Stimulated activated CD4-positive, alpha-beta T cell treated with anti-CD3 and anti-CD28 coated beads, Interleukin-2, amount 100 ng/mL, for 24 hours (primary cell): Measurements from ENCODE around the gene GAB3.
"Not testable (repeated sequence)": the region's sequence is repeated elsewhere in the genome, so short reads cannot be mapped to it uniquely, and the experiment has no call there.

Source experiments
- DNase-seq, 2 donors: peaks; one replicate each; pipeline ENCODE4 v3.0.0-alpha.2; 2020

GAB3 gene

DNA sequence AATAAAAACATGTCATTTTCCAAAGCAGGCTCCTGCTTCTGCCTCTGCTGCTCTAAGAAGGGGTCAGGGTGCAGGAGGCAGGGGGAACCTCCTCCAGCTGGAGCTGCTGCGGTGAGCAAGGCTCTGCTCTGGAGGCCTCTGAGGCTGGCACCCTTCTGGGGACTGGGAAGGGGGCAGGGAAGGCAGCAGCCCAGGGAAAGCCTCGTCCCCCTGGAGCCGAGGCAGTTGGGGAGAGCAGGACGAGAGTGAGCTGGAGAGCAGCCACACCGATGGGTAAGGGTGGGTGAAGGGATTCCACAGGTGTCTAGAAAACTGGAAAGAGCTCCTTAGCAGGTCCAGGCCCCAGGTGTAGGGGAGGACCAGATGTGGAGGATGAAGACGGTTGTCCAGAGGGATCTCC, 95.5 kb downstream of the GAB3 start:
- no peak for DNase-seq

DNA sequence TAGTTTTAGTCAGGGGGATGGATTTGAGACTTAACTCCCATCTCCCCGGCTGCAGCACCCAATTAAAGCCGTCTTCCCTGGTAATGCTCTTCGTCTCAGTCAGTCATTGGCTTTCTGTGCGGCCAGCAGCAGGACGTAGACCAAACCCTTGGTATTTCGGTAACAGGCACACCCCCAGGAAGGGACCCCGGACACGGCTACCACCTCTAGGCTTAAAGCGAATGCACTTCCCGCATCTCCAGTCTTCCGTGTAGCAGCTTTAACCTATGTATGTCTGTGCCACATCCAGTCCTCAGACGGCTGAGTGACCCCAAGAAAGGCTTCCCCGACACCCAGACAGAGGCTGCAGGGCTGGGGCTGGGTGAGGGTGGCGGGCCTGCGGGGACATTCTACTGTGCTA, 96.0 kb downstream of the GAB3 start:
- DNase-seq: no peak

DNA sequence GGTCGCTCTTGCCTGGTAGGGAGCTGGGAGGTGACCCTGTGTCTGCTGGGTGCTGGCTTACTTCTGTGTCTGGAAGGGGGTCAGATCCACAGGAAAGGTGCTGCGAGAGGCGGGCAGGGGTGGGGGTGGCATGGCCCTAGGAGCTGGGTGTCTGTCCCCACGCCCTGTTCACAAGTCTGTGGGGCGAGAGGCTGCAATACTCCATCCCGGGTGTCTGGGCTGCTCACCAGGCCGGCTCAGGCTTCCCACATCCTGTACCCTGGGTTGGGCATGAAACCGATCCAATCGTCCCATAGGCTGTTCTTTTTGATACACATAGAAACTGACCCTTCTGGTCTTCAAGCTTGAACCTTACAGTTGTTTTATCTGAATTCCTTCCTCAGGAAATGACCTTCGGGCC, 96.5 kb downstream of the GAB3 start:
- DNase-seq: no peak

- not testable (repeated sequence) for DNase-seq
Measured at GRCh38 chrX:154653413-154653812, 97.5 kb downstream of the GAB3 start, which contains the start of gene CTAG2. CTAG2 (minus strand) TSS chrX:154653579; CDS start chrX:154653515, 64 bp downstream.

GRCh38 chrX:154653048-154653401, 97.9 kb downstream of the GAB3 start:
- DNase-seq: no peak

- no peak for DNase-seq
Measured at GRCh38 chrX:154652311-154653047, 98.4 kb downstream of the GAB3 start.

GRCh38 chrX:154650221-154650510, 100.7 kb downstream of the GAB3 start:
- DNase-seq: no peak

- DNase-seq: no peak
Measured at GRCh38 chrX:154649503-154650220, 101.2 kb downstream of the GAB3 start.

GRCh38 chrX:154648931-154649330, 101.9 kb downstream of the GAB3 start:
- no peak for DNase-seq

GRCh38 chrX:154645745-154646378, 105.0 kb downstream of the GAB3 start:
- DNase-seq: not testable (repeated sequence)

DNA sequence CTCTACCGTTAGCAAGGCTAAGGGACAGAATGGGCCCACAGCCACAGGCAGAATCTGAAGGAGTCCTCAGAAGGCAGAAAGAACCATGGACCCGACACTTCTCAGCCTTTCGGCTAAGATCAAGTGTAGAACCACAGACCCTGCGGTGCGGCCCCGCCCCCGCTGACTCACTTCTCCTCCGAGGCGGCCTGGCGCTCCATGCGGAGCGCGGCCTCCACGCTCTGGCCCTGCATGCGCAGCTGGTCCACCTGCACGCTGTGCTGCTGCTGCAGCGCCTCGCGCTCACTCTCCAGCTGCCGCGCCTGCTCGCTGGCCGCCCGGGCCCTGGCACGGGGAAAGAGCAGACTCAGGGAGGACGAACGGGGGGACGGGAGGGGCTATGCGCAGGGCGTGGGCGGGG, 107.2 kb downstream of the GAB3 start:
- not testable (repeated sequence) for DNase-seq

DNA sequence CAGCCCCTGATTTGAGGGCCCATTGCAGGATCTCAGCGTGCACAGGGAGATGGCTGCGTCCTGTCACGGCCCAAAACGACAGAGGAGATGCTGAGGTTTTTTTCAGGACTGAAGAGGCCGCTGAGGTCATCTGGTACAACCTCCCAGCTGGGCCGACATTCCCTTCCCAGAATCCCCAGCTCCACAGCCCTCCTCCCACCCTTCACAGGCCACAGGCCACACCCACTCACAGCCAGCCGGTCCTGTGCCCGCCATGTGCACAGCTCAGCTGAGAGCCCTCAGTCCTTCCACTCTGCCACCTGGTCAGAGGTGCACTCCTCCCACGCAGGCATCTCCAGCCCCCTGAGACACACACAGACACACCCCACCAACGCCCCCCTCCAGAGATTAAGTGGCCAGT, 109.1 kb downstream of the GAB3 start:
- not testable (repeated sequence) for DNase-seq

GRCh38 chrX:154633661-154634060, 117.2 kb downstream of the GAB3 start:
- not testable (repeated sequence) for DNase-seq

DNA sequence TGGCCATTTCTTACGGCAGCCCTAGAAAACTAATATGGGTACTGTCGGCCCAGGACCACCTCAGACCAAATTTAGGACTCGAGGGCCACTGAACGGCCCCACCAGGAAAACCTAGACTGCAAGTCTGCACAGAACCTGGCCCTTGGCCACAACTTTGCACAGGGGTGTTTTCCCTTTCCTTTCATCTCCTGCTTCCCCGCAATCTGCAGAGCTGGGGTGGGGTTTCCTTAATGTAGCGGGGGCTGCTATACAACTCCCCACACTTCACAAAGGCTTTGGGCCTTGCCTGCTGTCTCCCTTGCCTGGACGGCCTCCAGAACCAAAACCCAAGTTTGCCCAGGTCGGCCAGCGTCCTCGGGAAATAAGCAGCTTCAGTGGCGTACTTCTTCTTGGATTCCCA, 119.9 kb downstream of the GAB3 start:
- DNase-seq: not testable (repeated sequence)

- not testable (repeated sequence) for DNase-seq
Measured at GRCh38 chrX:154628960-154629359, 121.9 kb downstream of the GAB3 start.
